ENCODE measurements around the gene MOK.
A peak's percentile ranks its signal among the peaks of the same experiment; 100 is the strongest.
"Not testable (repeated sequence)": the region's sequence is repeated elsewhere in the genome, so short reads cannot be mapped to it uniquely, and the experiment has no call there.

The MOK gene

GRCh38 chr14:102246071-102246470, 58.9 kb downstream of the MOK start:
- no peak for DNase-seq (ENCODE audit: low read depth)

GRCh38 chr14:102243795-102244194, 61.2 kb downstream of the MOK start:
- DNase-seq (ENCODE audit: low read depth), result not testable (repeated sequence)

GRCh38 chr14:102241147-102241546, 63.8 kb downstream of the MOK start:
- DNase-seq (ENCODE audit: low read depth), result no peak

- not testable (repeated sequence) for DNase-seq (ENCODE audit: low read depth)
These were observed 64.5 kb downstream of the MOK start for GRCh38 chr14:102240481-102240880.

GRCh38 chr14:102239231-102239630, 65.7 kb downstream of the MOK start:
- no peak for DNase-seq (ENCODE audit: low read depth)

GRCh38 chr14:102238766-102239165, 66.2 kb downstream of the MOK start:
- no peak for DNase-seq (ENCODE audit: low read depth)

- no peak for DNase-seq (ENCODE audit: low read depth)
These were observed 66.8 kb downstream of the MOK start for GRCh38 chr14:102238131-102238530.

GRCh38 chr14:102236026-102236425, 68.9 kb downstream of the MOK start:
- no peak for DNase-seq (ENCODE audit: low read depth)

- peak; percentile 68 for DNase-seq (ENCODE audit: low read depth)
These were observed 69.6 kb downstream of the MOK start for GRCh38 chr14:102235275-102235897.

- DNase-seq (ENCODE audit: low read depth), result no peak
These were observed 70.4 kb downstream of the MOK start for GRCh38 chr14:102234331-102235264.

GRCh38 chr14:102233081-102233480, 71.9 kb downstream of the MOK start:
- no peak for DNase-seq (ENCODE audit: low read depth)

GRCh38 chr14:102232348-102232625, 72.7 kb downstream of the MOK start:
- DNase-seq (ENCODE audit: low read depth), result no peak

- DNase-seq (ENCODE audit: low read depth), result no peak
These were observed 73.3 kb downstream of the MOK start for GRCh38 chr14:102231476-102232347.

- DNase-seq (ENCODE audit: low read depth), result no peak
These were observed 74.3 kb downstream of the MOK start for GRCh38 chr14:102230481-102231210.

- DNase-seq (ENCODE audit: low read depth), result no peak
These were observed 75.2 kb downstream of the MOK start for GRCh38 chr14:102229739-102230092.

- DNase-seq (ENCODE audit: low read depth), result no peak
These were observed 75.8 kb downstream of the MOK start for GRCh38 chr14:102229071-102229738.

GRCh38 chr14:102227184-102227964, 77.6 kb downstream of the MOK start:
- no peak for DNase-seq (ENCODE audit: low read depth)

GRCh38 chr14:102226356-102227125, 78.4 kb downstream of the MOK start:
- no peak for DNase-seq (ENCODE audit: low read depth)

GRCh38 chr14:102225936-102226335, 79.0 kb downstream of the MOK start:
- DNase-seq (ENCODE audit: low read depth), result no peak

- no peak for DNase-seq (ENCODE audit: low read depth)
These were observed 79.6 kb downstream of the MOK start for GRCh38 chr14:102225386-102225785.
